Measurements from ENCODE around the gene WNT1.

WNT1 gene

DNA sequence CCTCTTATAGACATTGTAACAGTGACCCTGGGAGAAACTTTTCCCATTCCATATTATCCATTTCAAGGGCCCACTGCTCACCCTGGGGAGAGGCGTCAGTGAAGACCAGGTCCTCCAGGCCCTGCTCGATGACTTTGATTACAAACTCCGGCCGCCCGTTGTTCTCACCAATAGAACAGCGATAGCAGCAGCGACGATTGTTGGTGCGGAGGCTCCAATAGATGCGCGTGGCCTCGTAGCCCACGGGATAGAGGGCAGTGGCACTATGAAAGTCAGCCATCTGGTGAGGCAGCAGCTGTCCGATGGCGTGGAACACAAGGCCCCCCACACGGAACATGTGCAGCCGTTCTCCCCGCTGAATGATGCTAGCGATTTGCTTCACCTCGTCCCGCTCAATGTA is 48.0 kb downstream of the WNT1 start:
- DNase-seq (ENCODE audit: insufficient read length, low spot score), result no peak
- no peak for FAIRE-seq

DNA sequence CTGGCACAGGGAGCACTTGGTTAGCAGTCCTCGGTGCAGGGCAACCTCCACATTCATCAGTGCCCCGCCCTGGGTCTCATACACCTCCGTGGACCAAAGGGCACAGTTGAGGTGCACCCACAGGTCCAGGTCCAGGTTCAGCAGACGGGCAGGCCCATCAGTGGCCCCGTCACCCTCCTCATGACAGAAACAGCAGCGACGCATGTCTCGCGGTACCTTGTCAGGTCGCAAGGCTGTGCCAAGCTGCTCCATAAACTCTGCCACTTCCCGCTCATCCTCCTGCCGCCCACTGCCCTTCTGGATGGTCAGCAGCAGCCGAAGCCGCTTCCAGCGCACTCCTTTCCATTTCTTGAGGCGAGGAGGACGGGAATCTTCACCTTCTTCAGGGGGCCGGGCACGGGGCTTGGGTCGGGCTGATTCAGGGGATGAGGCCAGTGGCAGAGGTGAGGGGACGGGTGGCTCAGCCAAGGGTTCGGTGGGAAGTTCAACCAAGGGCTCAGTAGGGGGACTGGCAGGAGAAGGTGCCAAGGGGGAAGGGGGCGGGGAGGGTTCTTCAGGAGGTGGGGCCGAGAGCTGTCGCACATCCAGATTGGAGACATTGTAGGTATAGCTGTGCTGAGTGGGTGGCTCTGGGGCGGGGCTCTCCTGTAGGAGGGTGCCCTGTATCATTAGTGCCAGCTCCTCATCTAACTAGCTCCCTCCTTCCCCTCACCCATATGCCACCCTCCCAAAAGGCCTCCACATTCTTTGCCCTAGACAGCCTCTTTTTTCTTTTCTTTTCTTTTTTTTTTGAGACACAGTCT is 48.8 kb downstream of the WNT1 start:
- DNase-seq (ENCODE audit: insufficient read length, low spot score) (no peak), FAIRE-seq (no peak)

DNA sequence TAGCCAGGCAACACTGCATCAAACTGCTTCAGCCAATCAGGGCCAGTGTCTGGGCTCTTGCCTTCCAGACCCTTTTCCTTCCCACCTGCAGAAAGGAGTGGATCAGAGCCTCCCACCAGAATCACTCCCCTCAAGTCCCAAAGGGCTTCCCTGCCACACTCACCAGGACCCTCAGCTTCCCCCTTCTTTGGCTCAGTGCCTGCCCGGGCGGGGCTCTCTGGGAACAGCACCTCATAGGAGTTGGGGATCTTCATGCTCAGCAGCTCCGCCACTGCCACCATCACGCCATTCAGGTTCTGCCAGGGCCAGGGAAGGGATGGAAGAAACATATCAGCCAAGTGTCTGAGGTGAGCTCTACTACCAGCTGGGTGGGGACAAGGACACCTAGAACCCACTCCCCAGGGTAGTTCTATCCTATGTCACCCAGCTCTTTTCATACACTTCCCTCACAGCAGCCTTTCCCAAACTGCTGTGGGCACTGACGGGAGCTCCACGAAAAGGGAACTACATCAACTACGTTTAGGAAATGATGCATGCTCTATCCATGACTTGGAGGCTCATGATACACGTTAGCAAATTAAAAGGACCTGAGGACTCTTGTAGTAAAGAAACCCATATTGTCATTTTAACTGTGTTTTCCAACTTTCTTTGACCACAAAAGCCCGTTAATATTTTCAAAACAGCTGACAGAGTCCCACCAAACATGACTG is 49.9 kb downstream of the WNT1 start:
- FAIRE-seq, result no peak
- no peak for DNase-seq (ENCODE audit: insufficient read length, low spot score)

DNA sequence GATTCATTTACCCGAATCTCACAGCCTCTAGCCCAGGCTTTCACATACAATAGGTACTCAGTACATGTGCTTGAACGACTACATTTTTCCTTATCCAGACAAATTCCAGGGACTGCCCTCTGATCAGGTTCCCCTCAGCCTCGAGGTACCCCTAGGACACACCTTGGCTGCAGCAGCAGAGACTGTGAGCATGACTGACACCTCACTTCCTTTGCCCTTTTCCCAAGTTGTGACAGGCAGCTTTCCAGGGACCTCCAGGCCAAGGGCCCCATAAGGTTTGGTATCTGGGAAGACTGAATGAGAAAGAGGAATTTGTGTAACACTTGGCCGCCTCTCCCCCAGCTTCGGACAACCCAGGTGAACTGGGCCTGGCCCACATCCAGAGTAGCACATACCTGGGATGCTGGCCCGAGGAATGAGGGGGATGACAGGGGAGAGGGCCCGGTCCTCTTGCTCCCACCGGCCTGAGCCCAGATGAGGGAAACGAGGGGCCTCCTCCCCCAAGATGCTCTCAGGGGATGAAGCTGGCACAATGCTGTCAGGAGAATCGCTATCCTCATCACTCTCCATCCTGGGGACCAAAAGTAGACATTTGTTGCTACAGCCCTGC is 50.6 kb downstream of the WNT1 start:
- FAIRE-seq (no peak), DNase-seq (ENCODE audit: insufficient read length, low spot score) (no peak)

DNA sequence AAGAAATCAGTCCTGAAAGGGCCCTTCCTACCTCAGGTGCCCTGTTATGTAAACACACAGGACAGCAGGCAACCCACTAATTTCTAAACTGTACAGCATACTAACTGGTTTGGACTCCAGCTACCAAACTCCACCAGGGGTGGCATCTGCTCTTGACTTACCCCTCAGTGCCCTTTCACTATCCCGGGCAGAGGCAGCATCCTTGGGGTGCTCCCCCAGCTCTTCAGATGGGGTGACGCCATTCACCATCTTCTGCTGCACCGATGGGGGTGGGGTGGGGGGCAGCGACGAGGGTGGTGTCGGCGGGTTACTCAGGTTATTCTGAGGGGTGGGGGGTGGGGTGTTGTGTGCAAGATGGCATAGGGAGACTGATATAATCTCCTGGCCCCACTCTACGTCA is 52.0 kb downstream of the WNT1 start:
- no peak for DNase-seq (ENCODE audit: insufficient read length, low spot score)
- no peak for FAIRE-seq

DNA sequence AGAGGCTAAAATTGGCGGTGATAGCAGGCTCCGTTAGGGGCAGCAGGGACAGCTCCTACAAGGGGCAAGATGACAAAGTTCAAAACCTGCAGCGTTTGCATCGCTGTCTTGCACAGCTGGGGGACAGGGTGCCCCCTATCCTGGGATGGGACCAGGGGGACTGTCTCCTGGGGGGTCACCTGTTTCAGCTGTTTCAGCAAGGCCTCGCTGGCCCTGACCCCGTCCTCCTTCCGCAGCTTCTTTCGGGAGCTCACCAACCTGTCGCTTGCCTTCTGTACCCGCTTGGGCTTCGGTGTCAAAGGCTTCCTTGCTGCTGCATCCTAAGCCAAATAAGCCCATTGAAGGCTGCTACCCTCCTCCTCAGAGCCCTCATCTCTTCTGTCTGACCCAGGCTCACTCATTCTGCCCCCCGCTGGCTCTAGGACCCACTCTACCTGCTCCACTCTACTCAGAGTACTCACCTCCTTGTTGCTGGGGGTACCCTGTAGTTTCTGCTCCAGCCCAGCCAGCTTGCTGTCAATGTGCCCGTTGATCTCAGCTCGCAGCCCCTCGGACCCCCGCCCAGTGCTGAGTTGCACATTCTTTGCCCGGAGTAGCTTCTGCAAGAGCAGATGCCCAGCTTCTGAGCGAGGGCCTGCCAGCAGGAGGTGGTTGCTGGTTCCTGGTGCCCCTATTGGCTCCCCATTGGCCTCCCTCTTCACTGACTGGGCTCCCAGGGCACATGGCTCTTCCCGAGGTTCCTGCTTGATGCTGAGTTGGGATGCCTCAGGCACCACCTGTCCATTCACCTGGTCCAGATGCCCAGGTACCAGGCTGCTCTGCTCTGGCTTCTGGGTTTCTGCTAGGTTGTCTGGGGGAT is 52.8 kb downstream of the WNT1 start:
- no peak for DNase-seq (ENCODE audit: insufficient read length, low spot score)
- FAIRE-seq, result no peak

DNA sequence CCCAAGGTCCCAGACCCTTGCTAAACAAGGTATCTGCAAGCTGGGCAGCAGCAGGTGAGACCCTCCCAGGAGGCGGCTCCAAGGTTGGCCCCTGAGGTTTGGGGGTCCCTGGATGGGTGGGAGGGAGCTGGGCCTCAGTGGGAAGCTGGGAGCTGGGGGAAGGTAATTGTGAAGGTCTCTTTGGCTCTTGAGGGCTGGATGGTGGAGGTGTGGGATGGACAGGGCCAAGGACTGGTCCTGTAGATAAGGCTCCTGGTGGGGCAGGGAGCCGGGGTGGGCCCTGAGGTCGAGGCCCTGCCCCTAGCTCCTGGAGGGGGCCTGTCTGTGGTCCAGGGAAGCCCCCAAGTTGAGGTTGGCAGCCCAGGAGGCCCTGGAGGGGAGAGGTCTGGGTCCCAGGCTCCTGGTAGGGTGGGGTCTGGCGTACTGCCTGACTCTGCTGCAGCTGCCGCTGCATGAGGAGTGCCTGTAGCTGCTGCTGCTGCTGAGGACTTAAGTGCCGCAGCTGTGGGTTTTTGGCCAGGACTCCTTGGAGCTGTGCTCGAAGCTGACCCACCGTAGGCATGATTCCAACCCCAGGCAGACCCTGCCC is 53.5 kb downstream of the WNT1 start:
- FAIRE-seq (no peak), DNase-seq (ENCODE audit: insufficient read length, low spot score) (no peak)
